H1 (cell line): Measurements from ENCODE around the gene RSPH9.

Experiments
- CHD2 ChIP-seq: IDR thresholded peaks from 2 replicates; pipeline ENCODE4 v1.6.1; 2012; ENCODE audit warnings: low read length, improper control_type of control experiment
- POLR2A ChIP-seq, 2 experiments: IDR thresholded peaks; 1 replicate in 1 of 2; 2 replicates in 1 of 2; pipeline ENCODE4 v1.6.1; 2011; ENCODE audit warnings: low read depth in 2 of 2, low read length in 2 of 2, mild to moderate bottlenecking in 2 of 2; ENCODE audit errors: control extremely low read depth in 1 of 2

GRCh38 chr6:43608310-43608763 lies 36.5 kb upstream of the RSPH9 start:
- TF ChIP-seq POLR2A (IDR thresholded peaks at IDR 0.05; ENCODE audit: control extremely low read depth in 1 of 2, low read depth in 2 of 2, low read length in 2 of 2): no peak
- TF ChIP-seq CHD2: no peak
